ENCODE data around the gene IRX3.

IRX3 gene

DNA sequence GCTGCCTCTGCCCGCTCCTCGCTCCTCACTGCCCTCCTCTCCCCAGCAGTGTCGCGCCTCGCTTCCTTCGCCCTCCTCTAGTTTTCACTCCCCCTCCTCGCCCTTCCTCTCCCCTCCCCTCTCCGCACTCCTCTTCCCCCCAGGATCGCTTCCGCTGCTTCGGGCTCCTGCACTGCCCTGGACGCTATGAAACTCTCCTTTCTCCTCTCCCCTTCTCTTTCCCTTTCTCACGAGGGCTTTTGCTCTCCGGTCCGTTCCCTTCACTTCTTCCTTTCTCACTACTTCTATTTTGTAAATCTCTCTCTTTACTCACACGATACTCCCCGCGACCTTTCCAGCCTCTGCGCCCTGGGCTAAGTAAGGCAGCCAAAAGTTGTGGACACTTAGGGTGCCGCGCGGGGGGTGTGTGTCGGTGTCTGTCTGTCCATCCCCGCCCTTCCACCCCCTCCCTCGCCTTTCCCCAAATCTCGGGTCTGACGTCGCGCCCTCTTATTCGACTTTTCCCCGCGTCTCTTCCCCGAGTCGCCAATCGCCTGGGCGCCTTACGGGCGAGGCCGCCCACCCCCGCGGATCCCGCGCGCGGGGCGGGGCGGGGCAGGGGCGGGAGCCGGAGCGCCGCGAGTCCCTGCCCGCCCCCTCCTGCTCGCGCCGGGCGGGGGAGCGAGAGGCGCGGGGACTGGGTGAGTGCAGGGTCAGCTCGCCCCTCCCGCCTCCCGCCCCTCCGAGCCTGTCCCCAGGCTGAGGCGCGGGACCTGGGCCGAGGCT lies at the start of gene IRX3:
TSS of gene IRX3 (minus strand) at position 422 of the 765 bp plus-strand sequence. CDS start 737 bp downstream, outside the sequence.
- peaks cover 86% of the 10 kb centered on the region for H3K27me3 ChIP-seq (ENCODE audit: control insufficient read depth, insufficient read depth, low read length)
- peak within 1 kb of the TSS; percentile 73 for H3K9ac ChIP-seq (ENCODE audit: low read length)
- H3K36me3 ChIP-seq (ENCODE audit: control insufficient read depth, insufficient read depth, low read length): no peaks in the 10 kb centered on the region
- H3K27ac ChIP-seq (ENCODE audit: low read depth, low read length): no peak within 1 kb of the TSS
- peak within 1 kb of the TSS; percentile 65 for H3K4me3 ChIP-seq (ENCODE audit: low read depth, low read length)
- H3K9me3 ChIP-seq (ENCODE audit: control insufficient read depth, insufficient read depth, low read depth, low read length): no peaks in the 10 kb centered on the region
- peaks cover 21% of the 10 kb centered on the region for H3K4me1 ChIP-seq (ENCODE audit: control insufficient read depth, insufficient read depth, low read length)

DNA sequence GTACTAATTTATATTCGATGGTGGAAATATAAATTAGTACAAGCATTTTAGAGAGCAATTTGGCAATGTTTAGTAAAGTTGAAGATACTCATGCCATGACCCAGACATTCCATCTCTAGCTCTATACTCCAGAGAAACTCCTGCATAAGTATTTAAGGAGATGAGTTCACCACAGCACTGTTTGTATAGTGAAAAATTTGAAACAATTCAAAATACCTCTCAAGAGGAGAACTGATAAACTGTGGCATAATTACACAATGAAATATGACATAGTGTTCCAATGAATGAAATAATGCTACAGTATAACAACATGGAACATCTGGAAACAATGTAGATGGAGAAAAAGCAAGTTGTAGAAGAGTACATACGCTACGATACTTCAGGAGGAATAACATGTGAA lies 48.6 kb upstream of the IRX3 start:
- H3K9ac ChIP-seq (ENCODE audit: low read length): no peak overlapping the region
- no peaks in the 10 kb centered on the region for H3K36me3 ChIP-seq (ENCODE audit: control insufficient read depth, insufficient read depth, low read length)
- no peak overlapping the region for H3K27ac ChIP-seq (ENCODE audit: low read depth, low read length)
- peaks cover 37% of the 10 kb centered on the region for H3K27me3 ChIP-seq (ENCODE audit: control insufficient read depth, insufficient read depth, low read length)
- no peak overlapping the region for H3K4me3 ChIP-seq (ENCODE audit: low read depth, low read length)
- H3K4me1 ChIP-seq (ENCODE audit: control insufficient read depth, insufficient read depth, low read length): peaks cover 31% of the 10 kb centered on the region
- H3K9me3 ChIP-seq (ENCODE audit: control insufficient read depth, insufficient read depth, low read depth, low read length): no peaks in the 10 kb centered on the region

DNA sequence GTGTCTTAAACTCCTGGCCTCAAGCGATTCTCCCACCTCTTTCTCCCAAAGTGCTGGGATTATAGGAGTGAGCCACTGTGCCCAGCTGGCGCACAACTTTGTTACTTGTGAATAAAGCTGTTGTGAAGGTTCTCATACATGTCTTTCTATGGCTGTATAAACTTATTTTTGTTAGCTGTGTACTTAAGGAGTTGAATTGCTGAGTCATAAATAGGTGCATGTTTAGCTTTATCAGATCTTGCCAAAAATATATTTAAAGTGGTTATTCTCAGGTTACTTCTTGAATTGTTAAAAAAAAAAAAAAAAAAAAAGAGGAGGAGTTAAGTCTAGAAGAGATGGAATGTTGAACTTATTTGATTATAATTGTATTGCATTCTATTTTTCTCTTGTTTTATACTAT lies 47.6 kb upstream of the IRX3 start:
- Histone ChIP-seq H3K27ac (ENCODE audit: low read depth, low read length) (no peak overlapping the region), H3K9ac (ENCODE audit: low read length) (no peak overlapping the region), H3K4me1 (ENCODE audit: control insufficient read depth, insufficient read depth, low read length) (peaks cover 33% of the 10 kb centered on the region), H3K36me3 (ENCODE audit: control insufficient read depth, insufficient read depth, low read length) (no peaks in the 10 kb centered on the region), H3K4me3 (ENCODE audit: low read depth, low read length) (no peak overlapping the region), H3K27me3 (ENCODE audit: control insufficient read depth, insufficient read depth, low read length) (peaks cover 37% of the 10 kb centered on the region), H3K9me3 (ENCODE audit: control insufficient read depth, insufficient read depth, low read depth, low read length) (no peaks in the 10 kb centered on the region)

DNA sequence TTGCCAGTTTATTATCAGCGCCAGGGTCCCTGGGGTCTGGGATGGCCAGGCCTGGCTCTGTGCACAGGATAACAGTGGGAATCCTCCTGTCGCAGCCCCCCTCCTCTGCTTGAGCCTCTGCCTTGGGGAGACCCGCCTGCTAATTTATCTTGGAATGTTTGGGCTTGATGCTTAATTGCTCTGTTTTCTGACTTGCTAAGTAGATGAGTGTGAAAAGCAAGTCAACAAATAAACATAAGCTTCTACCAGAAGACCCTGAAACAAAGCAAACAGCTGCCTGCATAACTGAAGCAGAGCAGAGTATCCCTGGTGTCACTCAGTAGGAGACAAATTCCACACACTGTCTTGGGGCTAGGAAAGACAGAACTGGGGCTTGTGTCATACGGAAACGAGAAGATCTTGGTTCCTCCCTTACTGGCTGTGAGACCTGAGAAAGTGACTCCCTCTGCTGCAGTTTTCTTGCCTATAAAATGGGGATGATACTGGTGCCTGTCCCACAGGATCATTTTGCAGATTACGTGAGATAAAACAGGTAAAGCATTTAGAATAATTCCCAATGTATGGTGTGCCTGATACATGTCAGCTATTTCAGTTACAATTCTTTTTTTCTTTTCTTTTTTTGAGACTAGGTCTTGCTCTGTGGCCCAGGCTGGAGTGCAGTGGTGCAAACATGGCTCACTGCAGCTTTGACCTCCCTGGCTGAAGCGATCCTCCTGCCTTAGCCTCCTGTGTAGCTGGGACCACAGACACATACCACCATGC lies 44.8 kb upstream of the IRX3 start:
- Histone ChIP-seq H3K36me3 (ENCODE audit: control insufficient read depth, insufficient read depth, low read length) (no peaks in the 10 kb centered on the region), H3K27ac (ENCODE audit: low read depth, low read length) (no peak overlapping the region), H3K9ac (ENCODE audit: low read length) (peak overlapping the region; percentile 1), H3K9me3 (ENCODE audit: control insufficient read depth, insufficient read depth, low read depth, low read length) (no peaks in the 10 kb centered on the region), H3K4me3 (ENCODE audit: low read depth, low read length) (0 out of 2 replicates have a peak overlapping the region, but pooled peaks have one; percentile 4), H3K27me3 (ENCODE audit: control insufficient read depth, insufficient read depth, low read length) (peaks cover 51% of the 10 kb centered on the region), H3K4me1 (ENCODE audit: control insufficient read depth, insufficient read depth, low read length) (peaks cover 26% of the 10 kb centered on the region)

DNA sequence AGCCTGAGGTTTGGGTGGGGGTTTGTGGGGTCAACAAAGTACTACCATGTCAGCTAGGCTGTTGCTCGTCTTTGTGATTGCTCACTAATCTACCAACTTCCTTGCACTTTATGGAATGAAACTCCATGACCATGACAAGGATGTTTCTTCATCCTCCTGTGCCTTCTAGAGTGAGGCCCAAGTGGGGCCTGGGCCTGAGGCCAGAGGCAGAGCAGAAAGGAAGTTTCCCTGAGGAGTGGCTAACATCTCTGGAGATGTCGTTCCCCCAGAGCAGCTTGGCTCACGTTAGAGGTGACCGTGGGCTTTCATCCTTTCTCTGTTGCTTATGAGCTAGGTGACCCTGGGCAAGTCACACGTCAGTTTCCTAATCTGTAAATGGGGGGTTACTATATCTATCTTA lies 41.0 kb upstream of the IRX3 start:
- H3K36me3 ChIP-seq (ENCODE audit: control insufficient read depth, insufficient read depth, low read length): no peaks in the 10 kb centered on the region
- H3K27ac ChIP-seq (ENCODE audit: low read depth, low read length): no peak overlapping the region
- H3K4me1 ChIP-seq (ENCODE audit: control insufficient read depth, insufficient read depth, low read length): peaks cover 24% of the 10 kb centered on the region
- no peak overlapping the region for H3K9ac ChIP-seq (ENCODE audit: low read length)
- H3K27me3 ChIP-seq (ENCODE audit: control insufficient read depth, insufficient read depth, low read length): peaks cover 53% of the 10 kb centered on the region
- no peaks in the 10 kb centered on the region for H3K9me3 ChIP-seq (ENCODE audit: control insufficient read depth, insufficient read depth, low read depth, low read length)
- no peak overlapping the region for H3K4me3 ChIP-seq (ENCODE audit: low read depth, low read length)

DNA sequence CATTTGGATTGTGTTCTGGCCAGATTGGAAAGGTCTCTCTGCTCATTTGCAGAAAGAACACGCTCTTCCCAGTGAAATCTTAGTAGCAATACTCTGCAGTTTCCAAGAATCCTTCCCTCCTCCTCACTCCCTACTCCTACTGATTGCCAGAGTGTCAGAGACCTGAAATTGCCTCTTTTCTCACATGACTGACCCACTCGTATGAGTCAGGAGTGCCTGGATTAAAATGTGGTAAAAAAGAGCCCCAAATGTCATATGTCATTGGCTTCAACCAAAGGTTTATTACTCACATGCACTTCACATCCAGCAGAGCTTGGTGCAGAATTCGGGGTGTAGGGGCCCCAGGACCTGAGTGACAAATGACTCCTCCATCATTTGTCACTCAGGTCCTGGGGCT lies 39.7 kb upstream of the IRX3 start:
- no peak overlapping the region for H3K27ac ChIP-seq (ENCODE audit: low read depth, low read length)
- H3K9ac ChIP-seq (ENCODE audit: low read length): no peak overlapping the region
- H3K27me3 ChIP-seq (ENCODE audit: control insufficient read depth, insufficient read depth, low read length): peaks cover 55% of the 10 kb centered on the region
- peaks cover 19% of the 10 kb centered on the region for H3K4me1 ChIP-seq (ENCODE audit: control insufficient read depth, insufficient read depth, low read length)
- no peaks in the 10 kb centered on the region for H3K9me3 ChIP-seq (ENCODE audit: control insufficient read depth, insufficient read depth, low read depth, low read length)
- no peaks in the 10 kb centered on the region for H3K36me3 ChIP-seq (ENCODE audit: control insufficient read depth, insufficient read depth, low read length)
- H3K4me3 ChIP-seq (ENCODE audit: low read depth, low read length): no peak overlapping the region

DNA sequence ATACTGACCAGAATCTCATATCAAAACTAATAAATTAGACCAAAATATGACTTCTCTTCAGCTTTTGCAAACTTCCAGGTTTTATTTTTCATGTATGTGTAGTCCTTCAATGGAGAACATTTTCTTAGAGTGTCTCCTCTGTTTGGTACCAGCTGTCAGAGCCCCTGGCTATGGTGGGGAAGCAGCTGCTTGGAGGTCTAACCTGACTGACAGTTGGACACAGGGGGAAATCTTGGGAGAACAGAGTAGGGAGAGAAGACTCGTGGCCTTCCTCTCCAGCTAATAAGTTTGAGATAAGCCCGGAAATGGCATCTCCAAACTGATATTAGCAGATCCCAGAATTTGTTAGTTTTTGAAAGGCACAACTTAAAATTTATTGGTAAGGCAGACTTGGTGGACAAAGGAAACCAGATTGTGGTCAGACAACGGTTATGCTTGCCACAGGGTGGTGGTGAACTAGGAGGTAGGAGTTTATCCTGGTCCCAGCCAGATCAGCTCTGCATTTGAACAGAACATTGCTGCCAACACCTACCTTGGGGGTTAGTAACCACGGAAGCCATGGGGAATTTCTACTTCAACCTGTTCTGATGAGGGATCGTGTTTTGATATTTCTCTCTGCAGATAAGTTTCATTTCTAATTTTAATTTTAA lies 39.2 kb upstream of the IRX3 start:
- no peaks in the 10 kb centered on the region for H3K9me3 ChIP-seq (ENCODE audit: control insufficient read depth, insufficient read depth, low read depth, low read length)
- H3K27ac ChIP-seq (ENCODE audit: low read depth, low read length): no peak overlapping the region
- peaks cover 19% of the 10 kb centered on the region for H3K4me1 ChIP-seq (ENCODE audit: control insufficient read depth, insufficient read depth, low read length)
- H3K4me3 ChIP-seq (ENCODE audit: low read depth, low read length): no peak overlapping the region
- H3K9ac ChIP-seq (ENCODE audit: low read length): no peak overlapping the region
- H3K27me3 ChIP-seq (ENCODE audit: control insufficient read depth, insufficient read depth, low read length): peaks cover 53% of the 10 kb centered on the region
- H3K36me3 ChIP-seq (ENCODE audit: control insufficient read depth, insufficient read depth, low read length): no peaks in the 10 kb centered on the region

DNA sequence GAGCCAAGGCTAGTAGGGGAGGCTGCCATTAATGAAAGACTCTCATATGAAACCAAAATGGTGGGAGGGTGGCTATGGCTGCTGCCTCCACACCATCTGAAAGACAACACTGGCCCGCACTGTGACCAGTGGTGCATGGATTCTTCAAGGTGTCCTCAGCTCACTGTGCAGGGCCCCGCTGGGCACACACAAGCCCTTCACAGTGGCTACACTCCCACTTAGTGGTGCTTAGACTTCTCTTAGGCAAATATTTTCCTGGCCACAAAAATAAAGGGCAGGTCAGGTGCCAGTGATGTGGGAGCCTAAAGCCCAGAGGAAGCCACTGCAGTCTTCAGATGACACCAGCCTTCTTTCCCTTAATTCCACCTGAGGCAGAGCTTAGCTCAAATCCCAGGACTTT lies 38.1 kb upstream of the IRX3 start:
- H3K4me1 ChIP-seq (ENCODE audit: control insufficient read depth, insufficient read depth, low read length): peaks cover 11% of the 10 kb centered on the region
- no peak overlapping the region for H3K9ac ChIP-seq (ENCODE audit: low read length)
- H3K27ac ChIP-seq (ENCODE audit: low read depth, low read length): no peak overlapping the region
- H3K36me3 ChIP-seq (ENCODE audit: control insufficient read depth, insufficient read depth, low read length): no peaks in the 10 kb centered on the region
- no peak overlapping the region for H3K4me3 ChIP-seq (ENCODE audit: low read depth, low read length)
- peaks cover 43% of the 10 kb centered on the region for H3K27me3 ChIP-seq (ENCODE audit: control insufficient read depth, insufficient read depth, low read length)
- no peaks in the 10 kb centered on the region for H3K9me3 ChIP-seq (ENCODE audit: control insufficient read depth, insufficient read depth, low read depth, low read length)

DNA sequence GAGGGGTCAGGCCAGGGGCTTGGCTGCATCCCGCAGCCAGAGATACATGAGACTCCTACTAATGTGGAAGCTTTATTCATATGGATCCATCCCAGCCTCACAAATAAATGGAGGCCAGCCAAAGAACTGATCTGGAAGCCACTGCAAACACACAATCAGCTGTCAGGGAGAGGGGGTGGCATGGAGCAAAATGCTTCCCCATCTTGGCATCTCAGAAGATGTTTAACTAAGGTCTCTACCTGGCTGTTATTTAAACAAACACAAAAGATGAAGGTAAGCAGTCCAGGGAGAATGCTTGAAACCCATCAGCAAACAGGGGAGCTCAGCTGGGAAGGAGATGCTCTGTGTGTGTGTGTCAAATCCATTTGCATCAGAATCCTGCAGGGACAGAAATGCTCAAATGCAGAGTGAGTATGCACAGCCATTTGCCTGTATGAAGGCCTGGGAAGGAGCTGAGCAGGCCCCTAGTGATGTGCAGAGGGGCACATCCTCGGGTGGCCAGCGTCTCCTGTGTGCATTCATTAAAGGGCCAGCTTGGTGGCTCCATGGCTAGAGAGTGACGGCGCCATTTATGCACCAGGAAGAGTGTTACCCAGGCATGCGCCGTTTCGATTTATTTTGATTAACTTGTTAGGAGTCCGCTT lies 34.2 kb upstream of the IRX3 start:
- no peaks in the 10 kb centered on the region for H3K36me3 ChIP-seq (ENCODE audit: control insufficient read depth, insufficient read depth, low read length)
- H3K27me3 ChIP-seq (ENCODE audit: control insufficient read depth, insufficient read depth, low read length): peaks cover 12% of the 10 kb centered on the region; the same call in 1 of the 2 replicates
- H3K9ac ChIP-seq (ENCODE audit: low read length): no peak overlapping the region
- H3K4me3 ChIP-seq (ENCODE audit: low read depth, low read length): no peak overlapping the region
- H3K9me3 ChIP-seq (ENCODE audit: control insufficient read depth, insufficient read depth, low read depth, low read length): no peaks in the 10 kb centered on the region
- no peak overlapping the region for H3K27ac ChIP-seq (ENCODE audit: low read depth, low read length)
- H3K4me1 ChIP-seq (ENCODE audit: control insufficient read depth, insufficient read depth, low read length): peaks cover 8% of the 10 kb centered on the region; the same call in 1 of the 2 replicates

DNA sequence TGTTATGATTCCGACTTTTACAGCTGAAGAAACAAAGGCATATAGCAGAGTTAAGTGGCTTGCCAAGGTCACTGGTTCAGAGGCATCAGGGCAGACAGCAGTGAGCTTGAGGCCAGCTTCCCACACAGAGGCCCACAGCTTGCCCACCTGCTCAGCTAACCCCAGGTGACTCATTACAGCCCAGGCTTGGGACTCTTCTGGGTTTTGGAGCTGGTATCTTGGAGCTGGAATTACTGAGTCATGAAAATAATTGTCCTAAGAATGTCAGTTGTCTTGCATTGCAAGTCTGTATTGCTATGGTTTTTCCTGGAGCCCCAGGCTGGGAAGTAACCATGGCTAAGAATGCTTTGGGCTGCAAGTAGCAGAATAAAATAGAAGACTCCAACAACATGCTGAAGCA lies 32.4 kb upstream of the IRX3 start:
- Histone ChIP-seq H3K9me3 (ENCODE audit: control insufficient read depth, insufficient read depth, low read depth, low read length) (no peaks in the 10 kb centered on the region), H3K4me3 (ENCODE audit: low read depth, low read length) (no peak overlapping the region)

More for the DNA sequence above, 32.4 kb upstream of the IRX3 start:
- Histone ChIP-seq H3K4me1 (ENCODE audit: control insufficient read depth, insufficient read depth, low read length) (peaks cover 8% of the 10 kb centered on the region; the same call in 1 of the 2 replicates), H3K36me3 (ENCODE audit: control insufficient read depth, insufficient read depth, low read length) (no peaks in the 10 kb centered on the region), H3K27me3 (ENCODE audit: control insufficient read depth, insufficient read depth, low read length) (peaks cover 7% of the 10 kb centered on the region; the same call in 1 of the 2 replicates), H3K9ac (ENCODE audit: low read length) (no peak overlapping the region), H3K27ac (ENCODE audit: low read depth, low read length) (no peak overlapping the region)
